Measurements from ENCODE around the gene TMEM151A. TPM values are rescaled to one million over a fixed set of nuclear protein-coding genes. Genes with fewer than 3 reads are reported as not detected.
A peak's percentile ranks its signal among the peaks of the same experiment; 100 is the strongest.
"Not testable (repeated sequence)": the region's sequence is repeated elsewhere in the genome, so short reads cannot be mapped to it uniquely, and the experiment has no call there.

TMEM151A gene
- total RNA-seq = not detected

- no peak for ATAC-seq
These were observed at the start of gene TMEM151A for GRCh38 chr11:66291706-66292542. TSS of gene TMEM151A (plus strand) at chr11:66291894. CDS start at chr11:66292014, 120 bp downstream.

GRCh38 chr11:66242095-66242765 lies 49.5 kb upstream of the TMEM151A start:
- ATAC-seq = no peak

GRCh38 chr11:66243782-66244535 lies 47.7 kb upstream of the TMEM151A start:
- ATAC-seq = no peak

- no peak for ATAC-seq
These were observed 44.4 kb upstream of the TMEM151A start for GRCh38 chr11:66247295-66247694.

- ATAC-seq = no peak
These were observed 43.9 kb upstream of the TMEM151A start for GRCh38 chr11:66247801-66248200.

- no peak for ATAC-seq
These were observed 42.8 kb upstream of the TMEM151A start for GRCh38 chr11:66248903-66249302.

GRCh38 chr11:66251809-66252208 lies 39.9 kb upstream of the TMEM151A start:
- no peak for ATAC-seq

GRCh38 chr11:66253081-66253480 lies 38.6 kb upstream of the TMEM151A start:
- ATAC-seq = not testable (repeated sequence)

- peak; percentile 1 for ATAC-seq
These were observed 33.2 kb upstream of the TMEM151A start for GRCh38 chr11:66258473-66258893.

- no peak for ATAC-seq
These were observed 32.5 kb upstream of the TMEM151A start for GRCh38 chr11:66259225-66259624.

GRCh38 chr11:66259956-66260355 lies 31.7 kb upstream of the TMEM151A start:
- ATAC-seq = no peak

GRCh38 chr11:66261578-66261977 lies 30.1 kb upstream of the TMEM151A start:
- ATAC-seq = no peak

- ATAC-seq = no peak
These were observed 29.5 kb upstream of the TMEM151A start for GRCh38 chr11:66262191-66262590.

- ATAC-seq = no peak
These were observed 29.0 kb upstream of the TMEM151A start for GRCh38 chr11:66262696-66263095.

- no peak for ATAC-seq
These were observed 28.5 kb upstream of the TMEM151A start for GRCh38 chr11:66263231-66263630.

GRCh38 chr11:66263785-66264184 lies 27.9 kb upstream of the TMEM151A start:
- no peak for ATAC-seq

- ATAC-seq = no peak
These were observed 27.3 kb upstream of the TMEM151A start for GRCh38 chr11:66264383-66264782.

GRCh38 chr11:66264914-66265313 lies 26.8 kb upstream of the TMEM151A start:
- ATAC-seq = no peak

- no peak for ATAC-seq
These were observed 25.9 kb upstream of the TMEM151A start for GRCh38 chr11:66265531-66266377.

- no peak for ATAC-seq
These were observed 25.2 kb upstream of the TMEM151A start for GRCh38 chr11:66266378-66267038.

GRCh38 chr11:66267039-66267378 lies 24.7 kb upstream of the TMEM151A start:
- no peak for ATAC-seq

All from esophagus mucosa (tissue), 1 donor.